HG03159 (cell line): ENCODE measurements around the gene IHH.
A peak's percentile ranks its signal among the peaks of the same experiment; 100 is the strongest.

ENCODE experiments used
- ATAC-seq: cut with Tn5 transposase; IDR thresholded peaks from one replicate; pipeline ENCODE4 v1.9.1; 2021; ENCODE audit warnings: mild to moderate bottlenecking, moderate library complexity; ENCODE audit not compliant: unreplicated experiment

The IHH gene

DNA sequence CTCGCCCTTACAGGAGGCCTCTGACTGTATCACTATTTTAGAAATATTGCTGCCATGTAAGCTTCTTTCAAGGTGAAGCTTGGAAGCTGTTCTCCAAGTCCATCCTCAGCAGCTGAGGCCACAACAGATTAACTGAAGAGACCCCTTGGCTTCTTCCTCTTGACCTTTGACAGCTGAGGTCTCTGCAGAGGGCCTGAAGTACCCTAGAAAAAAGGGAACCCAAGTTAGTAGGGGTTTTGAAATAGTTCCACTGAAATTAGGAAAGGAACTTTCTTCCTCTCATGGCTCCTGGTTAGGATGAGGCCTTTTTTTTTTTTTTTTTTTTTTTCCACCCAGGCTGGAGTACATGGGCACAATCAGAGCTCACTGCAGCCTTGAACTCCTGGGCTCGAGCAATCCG is 15.5 kb upstream of the IHH start:
- ATAC-seq = no peak

DNA sequence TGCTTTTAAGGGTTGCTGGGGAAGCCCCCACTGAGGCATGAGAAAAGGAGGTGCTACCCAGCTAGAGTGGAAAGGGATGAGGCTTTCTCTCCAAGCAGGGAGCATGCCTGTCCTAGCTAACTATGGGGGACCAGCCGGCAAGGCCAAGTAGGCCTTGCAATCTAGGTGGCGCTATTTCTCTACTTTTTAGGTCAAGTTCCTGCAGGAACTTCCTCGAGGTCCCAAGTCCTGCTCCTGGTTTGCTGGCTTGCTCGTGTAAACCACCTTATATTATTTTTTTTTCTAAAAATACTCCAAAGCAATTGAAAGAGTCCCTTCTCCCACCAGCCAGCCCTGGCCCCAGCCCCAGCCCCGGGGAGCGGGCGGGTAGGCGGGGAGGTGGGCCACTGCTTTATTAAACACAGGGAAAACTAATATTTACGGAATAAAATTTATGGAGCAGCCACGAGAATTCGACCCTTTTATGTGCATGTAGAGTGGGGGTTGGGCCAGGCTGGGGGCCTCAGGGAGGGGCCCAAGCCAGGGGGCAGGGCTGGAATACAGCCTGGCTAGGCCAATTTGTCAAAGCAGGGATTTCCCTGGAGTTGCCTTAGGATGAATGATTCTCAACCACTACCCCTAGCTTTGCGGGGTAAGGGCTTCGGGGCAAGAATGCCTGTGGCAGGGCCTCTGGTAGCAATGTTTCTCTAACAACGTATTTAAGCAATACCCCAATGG is 12.8 kb upstream of the IHH start:
- ATAC-seq = no peak

GRCh38 chr2:219072741-219073250 is 12.1 kb upstream of the IHH start:
- ATAC-seq = no peak

DNA sequence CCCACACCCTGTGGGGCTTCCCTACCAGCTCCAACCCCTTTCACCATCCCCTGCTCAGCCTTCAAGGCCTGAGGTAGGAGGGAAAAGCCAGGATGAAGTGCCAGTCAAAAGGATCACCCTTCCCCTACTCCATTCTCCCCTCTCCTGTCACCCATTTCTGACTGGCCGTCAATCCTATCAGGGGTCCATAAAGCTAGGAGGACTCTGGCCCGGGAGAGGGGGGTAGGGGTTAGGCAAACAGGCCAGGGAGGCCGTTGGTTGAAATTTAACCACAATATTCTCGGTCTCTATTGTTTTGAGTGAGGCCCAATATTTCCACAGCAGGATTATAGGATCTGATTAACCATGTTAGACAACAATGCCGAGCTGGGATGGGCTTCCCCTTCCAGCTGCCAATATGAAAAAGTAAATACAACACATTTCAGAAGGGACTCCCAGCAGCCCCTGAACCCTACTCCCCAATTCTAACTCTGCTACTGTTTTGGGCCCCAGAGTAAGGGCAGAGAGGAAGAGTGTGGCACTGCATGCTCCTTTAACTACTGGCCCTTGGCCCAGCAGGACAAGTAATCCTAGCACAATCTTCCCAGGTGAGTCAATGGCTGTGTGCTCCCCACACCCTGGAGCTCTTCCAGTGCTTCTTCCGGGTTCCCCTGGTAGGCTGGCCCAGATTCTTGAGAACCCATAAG is 10.6 kb upstream of the IHH start:
- no peak for ATAC-seq

GRCh38 chr2:219065484-219065883 is 4.8 kb upstream of the IHH start:
- ATAC-seq = no peak

GRCh38 chr2:219062081-219062480 is 1.4 kb upstream of the IHH start:
- ATAC-seq = no peak

DNA sequence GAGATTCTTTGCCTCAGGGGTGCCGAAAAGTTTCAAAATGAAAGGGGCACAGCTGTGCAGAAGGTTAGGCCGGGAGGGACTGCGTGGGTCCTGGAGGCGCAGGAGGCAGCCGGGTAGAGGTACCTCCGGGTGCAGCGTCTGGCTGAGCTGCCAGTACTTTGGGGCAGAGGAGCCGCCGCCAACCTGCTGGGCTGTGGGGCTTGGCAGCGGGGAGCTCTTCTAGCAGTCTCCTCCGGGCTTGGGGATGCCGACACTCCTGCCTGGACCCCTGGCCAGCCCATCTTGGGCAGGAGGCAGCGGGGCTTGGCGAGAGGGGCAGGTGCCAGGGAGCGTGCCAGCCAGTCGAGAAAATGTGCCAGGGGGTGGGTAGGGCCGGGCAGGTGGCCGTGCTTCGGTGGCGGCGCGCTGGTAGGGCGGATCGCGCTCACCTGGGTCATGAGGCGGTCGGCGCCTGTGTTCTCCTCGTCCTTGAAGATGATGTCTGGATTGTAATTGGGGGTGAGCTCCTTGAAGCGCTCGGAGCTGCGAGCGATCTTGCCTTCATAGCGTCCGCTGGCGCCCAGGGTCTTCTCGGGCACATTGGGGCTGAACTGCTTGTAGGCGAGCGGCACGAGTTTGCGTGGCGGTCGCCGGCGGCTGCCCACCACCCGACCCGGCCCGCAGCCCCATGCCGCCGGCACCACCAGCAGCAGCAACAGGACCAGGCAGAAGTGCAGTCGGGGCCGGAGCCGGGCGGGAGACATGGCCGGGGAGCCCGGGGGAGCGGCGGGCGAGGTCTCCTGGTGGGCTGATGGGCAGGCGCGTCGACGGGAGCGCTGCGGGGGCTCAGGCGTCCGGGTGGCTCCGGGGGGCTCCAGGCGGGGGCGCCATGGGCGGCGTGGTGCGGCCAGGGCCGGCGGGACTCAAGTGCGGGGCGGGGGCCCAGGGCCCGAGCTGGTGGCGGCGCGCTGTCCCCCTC is 717 bp downstream of the IHH start:
- no peak for ATAC-seq

DNA sequence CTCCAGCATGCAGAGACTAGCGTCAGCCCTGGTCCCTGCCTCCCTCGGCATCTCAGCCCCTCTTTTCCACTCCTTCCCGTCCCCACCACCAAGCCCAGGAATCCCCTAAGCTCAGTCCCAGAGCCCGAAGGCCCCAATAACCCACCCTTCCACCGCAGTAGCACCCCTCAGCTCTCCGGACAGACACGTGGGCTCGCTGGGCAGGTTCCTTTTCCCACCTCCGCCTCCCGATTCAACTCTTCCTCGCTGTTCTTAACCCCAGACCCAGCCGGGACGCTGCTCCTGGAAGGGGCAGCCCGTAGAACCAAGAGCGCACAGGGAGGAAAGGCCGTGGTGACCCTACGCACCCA is 1.4 kb downstream of the IHH start:
- ATAC-seq = no peak

GRCh38 chr2:219058541-219059374 is 2.0 kb downstream of the IHH start:
- no peak for ATAC-seq

- peak; percentile 87 for ATAC-seq
Observed at GRCh38 chr2:219057709-219058540, 2.8 kb downstream of the IHH start.

DNA sequence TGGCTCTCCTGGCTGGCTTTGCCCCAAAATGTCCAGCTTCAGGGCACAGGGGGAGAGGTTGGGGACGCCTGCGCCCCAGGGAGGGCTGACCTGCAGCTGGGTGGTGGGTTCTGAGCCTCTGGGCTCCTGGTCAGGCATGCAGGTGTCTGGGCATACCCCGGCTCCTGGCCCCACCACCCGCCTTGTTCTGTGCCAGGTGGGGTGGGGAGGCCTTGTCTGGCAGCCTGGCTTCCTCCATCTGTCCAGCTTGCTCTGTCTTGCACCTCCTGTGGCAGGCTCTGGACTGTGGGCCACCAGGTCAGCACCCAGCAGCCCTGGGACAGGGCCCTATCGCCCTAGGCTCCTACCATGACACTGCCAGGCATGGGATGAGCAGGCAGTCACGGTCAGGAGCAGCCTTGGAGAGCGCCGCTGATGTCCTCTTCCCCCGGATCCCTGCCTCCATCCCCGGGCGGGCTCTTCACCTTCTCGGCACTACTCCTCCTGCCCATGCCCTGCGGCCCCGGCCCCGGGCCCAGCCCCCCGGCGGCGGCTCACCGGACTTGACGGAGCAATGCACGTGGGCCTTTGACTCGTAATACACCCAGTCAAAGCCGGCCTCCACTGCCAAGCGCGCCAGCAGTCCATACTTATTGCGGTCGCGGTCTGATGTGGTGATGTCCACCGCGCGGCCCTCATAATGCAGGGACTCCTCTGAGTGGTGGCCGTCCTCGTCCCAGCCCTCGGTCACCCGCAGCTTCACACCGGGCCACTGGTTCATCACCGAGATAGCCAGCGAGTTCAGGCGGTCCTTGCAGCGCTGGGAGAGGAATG is 3.6 kb downstream of the IHH start:
- no peak for ATAC-seq

- ATAC-seq = no peak
Observed at GRCh38 chr2:219056176-219056895, 4.4 kb downstream of the IHH start.

DNA sequence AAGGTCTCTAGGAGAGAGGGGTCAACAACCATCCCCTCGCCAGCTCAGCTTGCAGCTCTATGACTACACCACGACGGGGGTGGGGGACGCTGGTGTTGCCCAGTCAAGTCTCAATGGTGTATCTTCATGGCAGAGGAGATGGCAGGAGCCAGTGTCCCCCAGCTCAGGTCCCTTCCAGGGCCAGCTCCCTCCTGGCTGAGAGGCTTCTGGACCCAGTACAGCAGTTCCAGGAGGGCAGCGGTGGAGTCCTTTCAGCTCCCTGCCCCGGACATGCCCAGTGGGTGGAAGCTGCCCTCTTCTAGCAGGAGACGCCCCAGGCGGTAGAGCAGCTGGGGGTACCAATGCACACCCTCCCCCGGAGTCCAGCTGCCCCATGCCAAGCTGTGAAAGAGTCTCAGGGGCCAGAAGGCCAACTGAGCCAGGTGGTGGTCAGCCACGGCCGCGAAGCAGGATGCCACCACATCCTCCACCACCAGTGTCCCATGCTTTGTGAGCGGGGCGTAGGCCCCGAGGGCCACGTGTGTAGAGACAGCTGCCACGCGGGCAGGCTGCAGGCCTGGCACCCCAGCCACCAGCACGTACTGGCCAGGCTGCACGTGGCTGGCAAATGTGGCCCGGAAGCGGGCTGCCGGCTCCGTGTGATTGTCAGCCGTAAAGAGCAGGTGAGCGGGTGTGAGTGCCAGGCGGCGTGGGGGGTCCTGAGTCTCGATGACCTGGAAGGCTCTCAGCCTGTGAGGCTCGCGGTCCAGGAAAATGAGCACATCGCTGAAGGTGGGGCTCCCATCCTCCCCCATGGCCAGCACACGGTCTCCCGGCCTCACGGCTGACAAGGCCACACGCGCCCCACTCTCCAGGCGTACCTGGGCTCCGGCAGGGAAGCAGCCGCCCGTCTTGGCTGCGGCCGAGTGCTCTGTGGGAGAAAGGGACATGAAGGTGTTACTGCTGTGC is 5.5 kb downstream of the IHH start:
- ATAC-seq = no peak

- no peak for ATAC-seq
Observed at GRCh38 chr2:219049282-219049681, 11.4 kb downstream of the IHH start.

GRCh38 chr2:219045937-219046550 is 14.7 kb downstream of the IHH start:
- ATAC-seq = no peak

DNA sequence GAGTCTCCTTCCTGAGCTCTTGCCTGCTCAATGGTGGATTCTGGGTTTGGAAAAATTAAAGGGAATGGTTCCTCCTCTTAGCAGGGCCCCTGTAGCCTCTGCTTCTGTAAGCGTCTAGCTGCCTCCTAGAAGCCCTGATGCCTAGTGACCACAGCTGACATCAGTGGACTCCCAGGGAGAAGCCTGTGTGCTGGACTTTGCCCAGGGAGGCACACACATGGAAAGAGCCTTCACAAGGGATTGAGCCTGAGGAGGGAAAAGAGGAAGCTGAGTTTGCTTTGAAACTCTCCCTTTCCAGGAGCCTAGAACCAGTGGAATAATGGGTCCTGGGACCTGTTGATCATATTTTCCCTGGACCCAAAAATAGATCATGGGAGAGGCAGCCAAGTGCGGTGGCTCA is 18.0 kb downstream of the IHH start:
- no peak for ATAC-seq

- no peak for ATAC-seq
Observed at GRCh38 chr2:219042157-219042556, 18.6 kb downstream of the IHH start.
